HEK293T (cell line): ENCODE data around the gene LARP6.
"Not testable (repeated sequence)": the region's sequence is repeated elsewhere in the genome, so short reads cannot be mapped to it uniquely, and the experiment has no call there.

Experiments
- BHLHE40 ChIP-seq: fragments of 450-650 bp; IDR thresholded peaks from 2 replicates; pipeline ENCODE4 v1.6.1; 2016; ENCODE audit warnings: mild to moderate bottlenecking, moderate library complexity, borderline replicate concordance
- FOXK2 ChIP-seq: fragments of 450-650 bp; IDR thresholded peaks from 2 replicates; pipeline ENCODE4 v1.6.1; 2016; ENCODE audit warnings: mild to moderate bottlenecking
- SP1 ChIP-seq: fragments of 450-650 bp; IDR thresholded peaks from 2 replicates; pipeline ENCODE4 v1.6.1; 2017

DNA sequence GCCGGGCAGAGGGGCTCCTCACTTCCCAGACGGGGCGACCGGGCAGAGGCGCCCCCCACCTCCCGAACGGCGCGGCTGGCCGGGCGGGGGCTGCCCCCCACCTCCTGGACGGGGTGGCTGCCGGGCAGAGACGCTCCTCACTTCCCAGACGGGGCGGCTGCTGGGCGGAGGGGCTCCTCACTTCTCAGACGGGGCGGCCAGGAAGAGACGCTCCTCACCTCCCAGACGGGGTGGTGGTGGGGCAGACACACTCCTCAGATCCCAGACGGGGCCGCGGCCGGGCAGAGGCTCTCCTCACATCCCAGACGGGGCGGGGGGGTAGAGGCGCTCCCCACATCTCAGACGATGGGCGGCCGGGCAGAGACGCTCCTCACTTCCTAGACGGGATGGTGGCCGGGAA lies 17.5 kb upstream of the LARP6 start:
- TF ChIP-seq FOXK2, SP1, BHLHE40: not testable (repeated sequence)
